Endothelial cell of umbilical vein (primary cell): ENCODE data around the gene CDC42BPG. TPM values are rescaled to one million over a fixed set of nuclear protein-coding genes. Genes with fewer than 3 reads are reported as not detected.

Experiments
- BruUV-seq: library from RNA; stranded (reverse); fragments of 400-500 nt; replicated peaks from 2 replicates; lab custom pipeline; 2021; lab: Mats Ljungman, UMichigan
- CTCF ChIA-PET: fragments of 300-600, 350-600 bp; sonication (Branson Sonifier 250); formaldehyde crosslinking; loops from one replicate; lab custom pipeline; 2021; ENCODE audit warnings: antibody characterized with exemption, inconsistent platforms; lab: Charles Lee
- POLR2A ChIA-PET: fragments of 300-600, 350-600 bp; sonication (Branson Sonifier 250); formaldehyde crosslinking; loops from one replicate; lab custom pipeline; 2021; ENCODE audit warnings: antibody characterized with exemption, inconsistent platforms; lab: Charles Lee
- DNase-seq: peaks from one replicate; pipeline ENCODE4 v3.0.0-alpha.2; 2011; ENCODE audit warnings: low read depth, low spot score
- FAIRE-seq: peaks from 2 replicates; lab custom pipeline; 2011; peaks lifted over from hg19 to GRCh38; lab: Jason Lieb, UNC
- H2AFZ ChIP-seq: 2 replicates; pipeline ENCODE4 v1.6.0; 2012; ENCODE audit warnings: low read depth, low read length, control low read depth, inconsistent platforms
- H3K27ac ChIP-seq: 2 replicates; pipeline ENCODE4 v1.5.1; 2011; ENCODE audit warnings: low read depth, mild to moderate bottlenecking, control low read depth, low read length, moderate library complexity; ENCODE audit not compliant: insufficient read depth
- H3K27me3 ChIP-seq, 2 experiments: 2 replicates each; pipeline versions ENCODE4 v1.6.0 to v1.6.1; 2011; ENCODE audit warnings: low read length in 2 of 2, mixed read lengths in 1 of 2; ENCODE audit not compliant: control insufficient read depth in 2 of 2, insufficient read depth in 2 of 2
- H3K36me3 ChIP-seq, 2 experiments: 2 replicates in 1 of 2; 3 replicates in 1 of 2; pipeline ENCODE4 v1.5.1; 2011; ENCODE audit warnings: low read length in 2 of 2, mild to moderate bottlenecking in 1 of 2, moderate library complexity in 1 of 2; ENCODE audit not compliant: control insufficient read depth in 2 of 2, insufficient read depth in 2 of 2; ENCODE audit errors: extremely low read depth in 1 of 2
- H3K4me1 ChIP-seq: 3 replicates; pipeline ENCODE4 v1.5.1; 2011; ENCODE audit warnings: mild to moderate bottlenecking, low read length; ENCODE audit not compliant: control insufficient read depth, insufficient read depth; ENCODE audit errors: extremely low read depth
- H3K4me2 ChIP-seq: 2 replicates; pipeline ENCODE4 v1.6.1; 2011; ENCODE audit warnings: low read length, control low read depth, mixed read lengths; ENCODE audit not compliant: insufficient read depth
- H3K4me3 ChIP-seq, 3 experiments: fragments of 200-600 bp in 1 of 3; sonication (generic), shearing (Covaris generic) in 1 of 3; replicated peaks in 1 of 3; 2 replicates each; pipeline ENCODE4 v1.5.1; 2011 to 2016; ENCODE audit warnings: control low read depth in 3 of 3, low read length in 3 of 3, mild to moderate bottlenecking in 2 of 3, inconsistent platforms in 1 of 3, low read depth in 1 of 3, moderate library complexity in 1 of 3; ENCODE audit not compliant: insufficient read depth in 1 of 3
- H3K79me2 ChIP-seq: 2 replicates; pipeline ENCODE4 v1.6.0; 2012; ENCODE audit warnings: low read length, inconsistent platforms; ENCODE audit not compliant: control insufficient read depth, insufficient read depth
- H3K9ac ChIP-seq: replicated peaks from 2 replicates; pipeline ENCODE3; 2011; ENCODE audit warnings: low read length, control low read depth; ENCODE audit not compliant: insufficient read depth; ENCODE audit errors: extremely low read depth
- H3K9me1 ChIP-seq: replicated peaks from 3 replicates; pipeline ENCODE4 v1.6.0; 2011; ENCODE audit warnings: mild to moderate bottlenecking, low read length; ENCODE audit not compliant: control insufficient read depth, insufficient read depth; ENCODE audit errors: extremely low read depth
- H3K9me3 ChIP-seq: replicated peaks from 2 replicates; pipeline ENCODE4 v1.5.1; 2012; ENCODE audit warnings: low read length, inconsistent platforms; ENCODE audit not compliant: control insufficient read depth, insufficient read depth
- H4K20me1 ChIP-seq: replicated peaks from 2 replicates; pipeline ENCODE3; 2011; ENCODE audit warnings: mild to moderate bottlenecking, low read length; ENCODE audit not compliant: control insufficient read depth, insufficient read depth; ENCODE audit errors: extremely low read depth
- CTCF ChIP-seq, 2 donors: IDR thresholded peaks; 1 replicate in 1 of 2; 2 replicates in 1 of 2; pipeline ENCODE4 v1.5.1; 2011; ENCODE audit warnings: low read length in 2 of 2, mild to moderate bottlenecking in 2 of 2, moderate library complexity in 2 of 2, control low read depth in 1 of 2, inconsistent platforms in 1 of 2, low read depth in 1 of 2; ENCODE audit not compliant: insufficient read depth in 1 of 2; ENCODE audit errors: extremely low read depth in 1 of 2
- EZH2 ChIP-seq: IDR thresholded peaks from 2 replicates; pipeline ENCODE4 v1.6.1; 2012; ENCODE audit warnings: borderline replicate concordance, low read depth, mild to moderate bottlenecking, moderate library complexity, low read length, inconsistent platforms; ENCODE audit not compliant: severe bottlenecking
- FOS ChIP-seq: IDR thresholded peaks from 2 replicates; pipeline ENCODE4 v1.6.1; 2011; ENCODE audit warnings: mild to moderate bottlenecking, low read length, moderate library complexity, borderline replicate concordance; ENCODE audit not compliant: insufficient read depth
- GATA2 ChIP-seq: IDR thresholded peaks from 2 replicates; pipeline ENCODE4 v1.7.0; 2011; ENCODE audit warnings: low read depth, mild to moderate bottlenecking, moderate library complexity, mixed read lengths, low read length; ENCODE audit not compliant: insufficient read length, insufficient read depth
- JUN ChIP-seq: IDR thresholded peaks from 2 replicates; pipeline ENCODE4 v1.6.1; 2011; ENCODE audit warnings: borderline replicate concordance, low read depth; ENCODE audit not compliant: insufficient read length, insufficient read depth
- MAX ChIP-seq: IDR thresholded peaks from 2 replicates; pipeline ENCODE4 v1.6.1; 2011; ENCODE audit not compliant: insufficient read depth, insufficient read length
- MYC ChIP-seq: IDR thresholded peaks from one replicate; pipeline ENCODE4 v1.6.1; 2011; ENCODE audit warnings: mild to moderate bottlenecking, low read depth, low read length
- POLR2A ChIP-seq: IDR thresholded peaks from 2 replicates; pipeline ENCODE4 v1.6.1; 2012; ENCODE audit warnings: low read depth, mild to moderate bottlenecking, control low read depth, low read length
- POLR2AphosphoS5 ChIP-seq: IDR thresholded peaks from 2 replicates; pipeline ENCODE4 v1.6.1; 2012; ENCODE audit warnings: low read depth, mild to moderate bottlenecking, control low read depth, low read length, moderate library complexity; ENCODE audit not compliant: insufficient read depth
- dilution Hi-C: fragments of 300-500 bp; cut with MboI; formaldehyde crosslinking; loops from one replicate; pipeline ENCODE4 v1.15.0; 2019; ENCODE audit warnings: low sequenced_read_pairs; ENCODE audit not compliant: extremely low pct_ligation_motif_present
- intact Hi-C: fragments of 100-400 bp; cut with micrococcal nuclease; formaldehyde crosslinking; loops from one replicate; pipeline ENCODE4 v1.10.0; 2022
- polyA plus RNA-seq, 4 experiments: library from polyadenylated mRNA; depleted of rRNA in 3 of 4; stranded (reverse) in 3 of 4; unstranded in 1 of 4; fragments of >200 nt; gene quantifications; 2 replicates each; pipeline versions ENCODE4 v1.2.1 to v1.2.3, GENCODE V29; 2011 to 2012; ENCODE audit warnings: missing spikeins in 1 of 4
- total RNA-seq: library from RNA; stranded (reverse); gene quantifications from 2 replicates; pipeline ENCODE4 v1.2.3, GENCODE V29; 2021

Gene CDC42BPG
- total and polyA plus RNA-seq, 2 donors (not counting 3 experiments of a cell fraction or from before 2014, with no cell fraction given): 0.19 to 0.42 TPM

DNA sequence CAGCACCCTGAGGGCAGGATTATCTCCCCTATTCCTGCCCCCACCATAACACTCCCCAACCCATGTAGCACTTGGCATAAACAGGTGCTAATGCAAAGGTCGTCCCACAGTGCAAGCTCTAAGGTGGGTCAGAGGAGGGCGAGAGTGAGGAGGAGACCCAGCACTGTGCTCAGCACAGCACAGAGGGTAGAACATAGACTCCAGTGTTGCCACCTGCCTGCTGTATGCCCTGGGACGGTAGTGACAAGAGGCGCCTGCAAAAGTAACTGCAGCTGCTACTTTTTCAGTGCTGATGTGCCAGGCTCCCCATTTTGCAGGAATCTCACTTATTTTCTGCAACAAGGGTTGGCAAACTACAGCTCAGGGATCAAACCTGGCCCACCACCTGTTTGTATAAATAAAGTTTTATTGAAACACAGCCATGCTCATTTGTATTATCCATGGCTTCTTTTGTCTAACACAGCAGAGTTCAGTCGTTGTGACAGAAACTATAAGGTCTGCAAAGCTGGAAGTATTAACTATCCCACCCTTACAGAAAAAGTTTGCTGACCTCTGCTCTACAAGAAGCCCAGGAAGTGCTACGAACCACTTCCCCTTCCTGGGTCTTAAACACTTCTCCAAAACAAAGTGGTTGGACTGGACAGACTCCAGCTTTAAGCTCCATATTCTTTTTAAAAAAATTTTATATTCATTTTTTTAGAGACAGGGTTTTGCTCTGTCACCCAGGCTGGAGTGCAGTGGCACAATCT, 16.9 kb upstream of the CDC42BPG start:
- Histone ChIP-seq H3K9me3 (no peaks in the 10 kb centered on the region), H3K4me3 (no peak overlapping the region), H2AFZ (no peak overlapping the region), H3K9ac (no peak overlapping the region), H3K79me2 (peaks cover 67% of the 10 kb centered on the region), H3K27me3 (no peaks in the 10 kb centered on the region), H3K27ac (no peak overlapping the region), H3K4me2 (no peak overlapping the region), H3K36me3 (peaks cover 0 to 16% of the 10 kb centered on the region in 2 experiments), H4K20me1 (no peaks in the 10 kb centered on the region), H3K4me1 (peaks cover 38% of the 10 kb centered on the region), H3K9me1 (no peaks in the 10 kb centered on the region)
- CTCF ChIA-PET: interaction anchor here (0.8 to 9.1 kb wide), 4 partner anchors 8 to 33 kb away, joined by 3 to 101 read pairs (median 6); no protein-coding TSS in a partner anchor
- TF ChIP-seq POLR2A (peak; percentile 31), GATA2 (no peak)
- POLR2A ChIA-PET: interaction anchor here (1.0 kb wide), 1 partner anchor 17 kb away, joined by 3 read pairs; no protein-coding TSS in a partner anchor
- DNase-seq (no peak), FAIRE-seq (no peak)
- intact Hi-C loops (no loop called here), dilution Hi-C loops (no loop called here)
- BruUV-seq: no TSS peak

DNA sequence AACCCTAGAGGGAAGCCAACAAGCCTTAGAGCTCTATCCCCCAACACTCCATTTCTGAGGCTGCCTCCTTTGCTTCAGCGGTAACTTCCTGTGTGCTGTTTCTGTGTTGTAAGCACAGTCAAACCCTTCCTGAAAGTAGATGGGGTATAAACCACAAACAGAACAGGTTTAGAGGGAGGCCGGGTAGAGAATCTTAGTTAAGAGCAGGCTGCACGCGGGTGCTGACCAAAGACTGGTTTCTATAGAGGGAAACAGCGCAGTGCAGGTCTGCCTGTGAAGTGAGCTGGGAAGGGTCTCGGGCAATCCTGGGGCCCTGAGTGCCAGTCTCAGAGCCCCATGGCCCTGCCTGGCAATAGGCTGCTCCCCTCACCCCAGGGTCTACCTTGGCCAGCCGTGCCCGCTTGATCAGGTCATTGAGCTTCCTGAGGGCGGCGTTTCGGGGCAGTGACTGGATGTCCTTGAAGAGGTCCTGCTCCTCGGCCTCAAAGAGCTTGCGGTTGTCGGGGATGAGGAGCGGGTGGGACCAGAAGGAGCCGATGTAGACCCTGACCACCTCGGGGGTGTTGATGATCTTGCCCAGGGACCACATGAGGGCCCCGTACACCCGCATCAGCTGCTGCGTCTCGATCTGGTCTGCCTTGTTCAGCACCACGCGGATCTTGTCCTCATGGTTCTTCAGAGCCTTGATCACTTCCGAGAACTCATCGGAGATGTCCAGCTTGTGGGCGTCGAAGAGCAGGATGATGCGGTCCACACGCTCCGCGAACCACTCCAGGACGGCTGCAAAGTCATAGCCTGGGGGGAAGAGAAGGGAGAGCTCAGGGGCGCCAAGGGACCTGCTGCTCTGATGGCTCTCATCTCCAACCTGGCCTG, 15.3 kb upstream of the CDC42BPG start:
- H4K20me1 ChIP-seq: no peaks in the 10 kb centered on the region
- POLR2A ChIA-PET: interaction anchor here (1.6 to 1.9 kb wide), 2 partner anchors 18 to 20 kb away, joined by 4 to 5 read pairs; partner anchors contain the start of gene EHD1
- no peak for TF ChIP-seq POLR2A
- no peak for TF ChIP-seq MYC
- no peak for TF ChIP-seq CTCF (IDR thresholded peaks at IDR 0.05; ENCODE audit: extremely low read depth in 1 of 2, insufficient read depth in 1 of 2, low read depth in 1 of 2, low read length in 2 of 2)
- TF ChIP-seq GATA2: no peak
- no peak for TF ChIP-seq POLR2AphosphoS5
- TF ChIP-seq JUN: no peak
- no peak for TF ChIP-seq EZH2
- no peak for TF ChIP-seq FOS
- no peak for TF ChIP-seq MAX
- DNase-seq: no peak
- no peaks in the 10 kb centered on the region for H3K9me3 ChIP-seq
- peaks cover 0 to 16% of the 10 kb centered on the region in 2 experiments for H3K36me3 ChIP-seq
- CTCF ChIA-PET: interaction anchor here (1.1 to 9.1 kb wide), 6 partner anchors 9 to 28 kb away, joined by 3 to 101 read pairs (median 12); partner anchors contain the start of gene EHD1
- H3K4me3 ChIP-seq: no peak overlapping the region
- no peak overlapping the region for H3K9ac ChIP-seq
- dilution Hi-C loops: no loop called here
- intact Hi-C loops: no loop called here
- H3K4me2 ChIP-seq: no peak overlapping the region
- H3K27me3 ChIP-seq: no peaks in the 10 kb centered on the region
- H2AFZ ChIP-seq: no peak overlapping the region
- no TSS peak for BruUV-seq
- peaks cover 46% of the 10 kb centered on the region for H3K4me1 ChIP-seq
- peaks cover 50% of the 10 kb centered on the region for H3K79me2 ChIP-seq
- H3K27ac ChIP-seq: no peak overlapping the region
- FAIRE-seq: no peak
- no peaks in the 10 kb centered on the region for H3K9me1 ChIP-seq
